HEK293T (cell line): ENCODE results near the gene ITGB5.

Experiments
- BHLHE40 ChIP-seq: fragments of 450-650 bp; IDR thresholded peaks from 2 replicates; pipeline ENCODE4 v1.6.1; 2016; ENCODE audit warnings: mild to moderate bottlenecking, moderate library complexity, borderline replicate concordance
- ELF4 ChIP-seq: fragments of 450-650 bp; IDR thresholded peaks from 2 replicates; pipeline ENCODE4 v1.6.1; 2017; ENCODE audit warnings: antibody characterized with exemption
- FOXM1 ChIP-seq: fragments of 450-650 bp; IDR thresholded peaks from 2 replicates; pipeline ENCODE4 v1.6.1; 2017; ENCODE audit warnings: mild to moderate bottlenecking, borderline replicate concordance
- NFRKB ChIP-seq: fragments of 450-650 bp; IDR thresholded peaks from 2 replicates; pipeline ENCODE4 v1.6.1; 2016; ENCODE audit warnings: mild to moderate bottlenecking, moderate library complexity
- SP1 ChIP-seq: fragments of 450-650 bp; IDR thresholded peaks from 2 replicates; pipeline ENCODE4 v1.6.1; 2017
- SUZ12 ChIP-seq: fragments of 450-650 bp; IDR thresholded peaks from 2 replicates; pipeline ENCODE4 v1.6.1; 2016; ENCODE audit warnings: mild to moderate bottlenecking

- TF ChIP-seq FOXM1: no peak
- TF ChIP-seq SUZ12: no peak
- no peak for TF ChIP-seq ELF4
- no peak for TF ChIP-seq BHLHE40
- no peak for TF ChIP-seq SP1
- no peak for TF ChIP-seq NFRKB
Measured at GRCh38 chr3:124781476-124782376, 105.4 kb downstream of the ITGB5 start.
